Kidney (tissue), 14 donors: ENCODE results near the gene ARHGAP26. TPM values are rescaled to one million over a fixed set of nuclear protein-coding genes. Genes with fewer than 3 reads are reported as not detected.

ENCODE experiments used
- DNase-seq, 5 donors: peaks; one replicate each; pipeline ENCODE4 v3.0.0-alpha.2; 2013 to 2020
- FAIRE-seq: peaks from 2 replicates; lab custom pipeline; 2012; peaks lifted over from hg19 to GRCh38; lab: Jason Lieb, UNC
- H3K27ac ChIP-seq, 2 donors: one replicate each; pipeline ENCODE4 v1.7.0; 2013; ENCODE audit warnings: low read depth in 2 of 2, low read length in 2 of 2, inconsistent platforms in 1 of 2
- H3K27me3 ChIP-seq: one replicate; pipeline ENCODE4 v1.7.1; 2013; ENCODE audit warnings: low read length, inconsistent platforms; ENCODE audit not compliant: control insufficient read depth, insufficient read depth
- H3K36me3 ChIP-seq, 3 donors: one replicate each; pipeline versions ENCODE4 v1.7.0 to v1.7.1; 2013; ENCODE audit warnings: low read length in 3 of 3, control low read depth in 1 of 3, inconsistent platforms in 1 of 3; ENCODE audit not compliant: insufficient read depth in 3 of 3, control insufficient read depth in 2 of 3
- H3K4me1 ChIP-seq, 3 donors: one replicate each; pipeline versions ENCODE4 v1.7.0 to v1.7.1; 2013; ENCODE audit warnings: low read length in 3 of 3, inconsistent platforms in 1 of 3, low read depth in 1 of 3; ENCODE audit not compliant: control insufficient read depth in 2 of 3, insufficient read depth in 2 of 3
- H3K4me3 ChIP-seq, 3 donors: one replicate each; pipeline versions ENCODE4 v1.7.0 to v1.8.1; 2013; ENCODE audit warnings: low read length in 3 of 3, control low read depth in 1 of 3, inconsistent platforms in 1 of 3
- H3K9ac ChIP-seq, 3 donors: one replicate each; pipeline versions ENCODE4 v1.7.0 to v1.7.1; 2013; ENCODE audit warnings: low read length in 3 of 3, control low read depth in 1 of 3, inconsistent platforms in 1 of 3
- H3K9me3 ChIP-seq, 3 donors: one replicate each; pipeline versions ENCODE4 v1.7.0 to v1.7.1; 2013; ENCODE audit warnings: low read length in 3 of 3, control low read depth in 1 of 3, inconsistent platforms in 1 of 3; ENCODE audit not compliant: control insufficient read depth in 2 of 3, insufficient read depth in 1 of 3
- CTCF ChIP-seq: IDR thresholded peaks from 3 replicates; pipeline ENCODE4 v1.5.1; 2012; ENCODE audit warnings: mild to moderate bottlenecking, moderate library complexity, borderline replicate concordance; ENCODE audit not compliant: insufficient read depth; ENCODE audit errors: extremely low read depth
- intact Hi-C: fragments of 100-400 bp; cut with DNase I; formaldehyde crosslinking; loops from one replicate; pipeline ENCODE4 v1.11.1; 2022
- polyA plus RNA-seq: library from polyadenylated mRNA; stranded (reverse); fragments of 350-450 nt; fragmentation: Illumina TruSeq; extraction: RNeasy Lipid Tissue Mini Kit (QIAGEN cat#74804); gene quantifications from one replicate; pipeline ENCODE4 v1.2.3, GENCODE V29; 2014; ENCODE audit warnings: low read depth, low replicate concordance; ENCODE audit not compliant: insufficient read depth
- total RNA-seq: library from RNA; stranded (reverse); fragmentation: NEBNext Ultra II Directional; extraction: Animal tissue kit (Norgen Biotek cat#: 25700); gene quantifications from one replicate; pipeline ENCODE4 v1.2.1, GENCODE V29; 2021
- donor health status: control.
- donor health status: control.
- donor health status: control.
- donor health status: control.
- donor health status: control.
- donor health status: DM: yes; HTN: yes; CAD: no.
- donor health status: Normal renal cell carcinoma (clear cell type).

Gene ARHGAP26
- total and polyA plus RNA-seq, 2 donors from 2014 or later, result 2.5 to 85.7 TPM

- intact Hi-C loops, result no loop called here
Observed at GRCh38 chr5:143105216-143105905, 335.2 kb downstream of the ARHGAP26 start.

GRCh38 chr5:143106174-143106573, 336.0 kb downstream of the ARHGAP26 start:
- peak; percentile 20 for TF ChIP-seq CTCF
- Histone ChIP-seq H3K9me3 (no peaks in the 10 kb centered on the region), H3K27me3 (no peaks in the 10 kb centered on the region), H3K4me1 (peaks cover 0 to 15% (median 2%) of the 10 kb centered on the region in 3 donors), H3K36me3 (no peaks in the 10 kb centered on the region), H3K27ac (no peak overlapping the region), H3K4me3 (no peak overlapping the region), H3K9ac (no peak overlapping the region)
- DNase-seq (peak in 2 of 5 donors; percentile 45 to 71), FAIRE-seq (no peak)
- intact Hi-C loops, result no loop called here

More at GRCh38 chr5:143105216-143105905, 335.2 kb downstream of the ARHGAP26 start:
- Histone ChIP-seq H3K9me3 (no peaks in the 10 kb centered on the region), H3K9ac (no peak overlapping the region), H3K27me3 (no peaks in the 10 kb centered on the region), H3K36me3 (no peaks in the 10 kb centered on the region), H3K4me1 (peaks cover 0 to 9% (median 0%) of the 10 kb centered on the region in 3 donors), H3K27ac (no peak overlapping the region), H3K4me3 (no peak overlapping the region)
- no peak for FAIRE-seq
- TF ChIP-seq CTCF, result no peak
- no peak for DNase-seq

DNA sequence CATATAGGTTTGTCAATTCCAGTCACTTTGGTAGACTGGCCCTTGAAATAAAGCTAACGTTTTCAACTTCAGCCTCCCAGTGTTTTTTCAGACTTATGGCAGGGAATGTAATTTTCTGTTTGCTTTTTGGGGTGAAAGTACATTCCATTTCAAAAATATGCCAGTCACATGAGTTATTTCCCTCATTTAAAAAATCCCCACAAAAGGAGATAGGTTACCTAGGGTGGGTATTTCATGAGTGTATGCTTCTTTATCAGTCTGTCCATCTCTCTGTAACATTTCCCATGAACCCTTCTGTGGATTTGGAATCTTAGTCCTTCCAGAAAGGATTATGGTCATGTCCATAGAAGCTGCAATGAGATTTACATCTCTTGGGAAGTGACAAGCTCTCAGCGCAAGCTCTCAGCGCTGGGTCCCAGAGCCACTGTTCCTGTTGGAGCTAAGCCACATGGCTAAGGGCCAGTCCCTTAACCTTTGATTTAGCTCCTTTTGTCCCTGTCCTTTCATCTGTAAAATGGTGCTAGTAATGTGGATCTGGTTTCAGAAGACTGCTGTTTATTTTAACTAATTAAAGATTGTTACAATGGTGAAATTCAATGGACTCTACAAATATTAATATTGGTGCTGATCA, 338.4 kb downstream of the ARHGAP26 start:
- no peak overlapping the region for H3K4me3 ChIP-seq
- no peak for TF ChIP-seq CTCF
- FAIRE-seq (no peak), DNase-seq (peak in 2 of 5 donors; percentile 56 to 78)
- no peaks in the 10 kb centered on the region for H3K36me3 ChIP-seq
- intact Hi-C loops, result no loop called here
- H3K9ac ChIP-seq, result no peak overlapping the region
- peaks cover 0 to 18% (median 5%) of the 10 kb centered on the region in 3 donors for H3K4me1 ChIP-seq
- H3K9me3 ChIP-seq, result no peaks in the 10 kb centered on the region
- no peaks in the 10 kb centered on the region for H3K27me3 ChIP-seq
- no peak overlapping the region for H3K27ac ChIP-seq
